ENCODE measurements around the gene HECW1.

- no peak for TF ChIP-seq SP2 (tag by site-specific recombination; IDR thresholded peaks at IDR 0.05)
- no peak for TF ChIP-seq CTCF (tag by site-specific recombination; IDR thresholded peaks at IDR 0.05)
- TF ChIP-seq ZNF221 (tag by site-specific recombination; IDR thresholded peaks at IDR 0.05; ENCODE audit: borderline replicate concordance), result no peak
- no peak for TF ChIP-seq GLIS1 (tag by site-specific recombination; IDR thresholded peaks at IDR 0.05)
Observed at GRCh38 chr7:43309706-43310022, 197.2 kb downstream of the HECW1 start.
